A549 (cell line): ENCODE results near the gene RNF225. TPM values are rescaled to one million over a fixed set of nuclear protein-coding genes. Genes with fewer than 3 reads are reported as not detected.

ENCODE experiments used
- ATAC-seq, 2 experiments: fragments of 200-7000 bp in 1 of 2; fragments of >200 bp in 1 of 2; cut with Nextera tagmentation in 1 of 2; cut with Tn5 transposase in 1 of 2; 3 replicates each; pipeline versions ENCODE4 v1.8.0 to v1.9.1; 2018 to 2020; ENCODE audit warnings: mild to moderate bottlenecking in 1 of 2, moderate library complexity in 1 of 2
- CTCF ChIA-PET: fragments of 300-600 bp; sonication (Branson Sonifier 250); formaldehyde crosslinking; extraction: SDS; loops from one replicate; lab custom pipeline; 2021; ENCODE audit warnings: antibody characterized with exemption, inconsistent platforms; lab: Yijun Ruan, JAX
- POLR2A ChIA-PET: fragments of 350-600 bp; formaldehyde crosslinking; extraction: SDS; loops from one replicate; lab custom pipeline; 2021; ENCODE audit warnings: antibody characterized with exemption, inconsistent platforms; lab: Yijun Ruan, JAX
- DNase-seq, 2 experiments: peaks; one replicate each; pipeline versions ENCODE4 v3.0.0 to v3.0.0-alpha.2; 2011 to 2016; ENCODE audit warnings: low read depth in 1 of 2, low spot score in 1 of 2
- FAIRE-seq: peaks from 2 replicates; lab custom pipeline; 2011; peaks lifted over from hg19 to GRCh38; lab: Jason Lieb, UNC
- H3K27ac ChIP-seq, 2 experiments: fragments of >200 bp; sonication (Bioruptor Twin); formaldehyde crosslinking; 3 replicates each; pipeline ENCODE4 v1.5.1; 2016 to 2017
- H3K4me1 ChIP-seq: fragments of >200 bp; sonication (Bioruptor Twin); formaldehyde crosslinking; 3 replicates; pipeline ENCODE4 v1.6.1; 2016
- H3K4me2 ChIP-seq: fragments of >200 bp; sonication (Bioruptor Twin); formaldehyde crosslinking; 3 replicates; pipeline ENCODE4 v1.6.1; 2016
- H3K4me3 ChIP-seq: fragments of >200 bp; sonication (Bioruptor Twin); formaldehyde crosslinking; 3 replicates; pipeline ENCODE4 v1.5.1; 2016
- H3K9me3 ChIP-seq: fragments of >200 bp; sonication (Bioruptor Twin); formaldehyde crosslinking; 3 replicates; pipeline ENCODE4 v1.6.1; 2016
- BCL3 ChIP-seq: fragments of >200 bp; sonication (Bioruptor Twin); formaldehyde crosslinking; IDR thresholded peaks from 3 replicates; pipeline ENCODE4 v1.6.1; 2016
- CBX8 ChIP-seq: fragments of 200-600 bp; sonication (generic); IDR thresholded peaks from 2 replicates; pipeline ENCODE4 v1.6.1; 2016
- CEBPB ChIP-seq, 2 experiments: fragments of >200 bp in 1 of 2; sonication (Bioruptor Twin) in 1 of 2; formaldehyde crosslinking in 1 of 2; IDR thresholded peaks; 2 replicates each; pipeline ENCODE4 v1.6.1; 2012 to 2016
- CTCF ChIP-seq: fragments of >200 bp; sonication (Bioruptor Twin); formaldehyde crosslinking; IDR thresholded peaks from 3 replicates; pipeline ENCODE4 v1.5.1; 2016
- E2F6 ChIP-seq: IDR thresholded peaks from 2 replicates; pipeline ENCODE4 v1.6.1; 2012; ENCODE audit warnings: low read depth, borderline replicate concordance
- EHF ChIP-seq: fragments of 250-450 bp; sonication (Bioruptor Pico); IDR thresholded peaks from 2 replicates; pipeline ENCODE4 v1.5.0; 2020; ENCODE audit warnings: mild to moderate bottlenecking
- ELK1 ChIP-seq: fragments of 150-350 bp; IDR thresholded peaks from 2 replicates; pipeline ENCODE4 v1.6.1; 2014; ENCODE audit warnings: low read depth, mild to moderate bottlenecking, low read length
- ESRRA ChIP-seq: fragments of 150-350 bp; IDR thresholded peaks from 2 replicates; pipeline ENCODE4 v1.6.1; 2014; ENCODE audit warnings: mild to moderate bottlenecking, low read length, borderline replicate concordance
- HMGXB4 ChIP-seq: fragments of 250-450 bp; sonication (Bioruptor Pico); IDR thresholded peaks from 2 replicates; pipeline ENCODE4 v1.5.0; 2021; ENCODE audit warnings: mild to moderate bottlenecking, moderate library complexity, borderline replicate concordance
- HOXA7 ChIP-seq: fragments of 250-450 bp; sonication (Bioruptor Pico); IDR thresholded peaks from 2 replicates; pipeline ENCODE4 v1.5.0; 2020; ENCODE audit warnings: mild to moderate bottlenecking, moderate library complexity
- KDM1A ChIP-seq: fragments of 200-600 bp; sonication (generic); IDR thresholded peaks from 2 replicates; pipeline ENCODE4 v1.6.1; 2016; ENCODE audit warnings: low read depth, mild to moderate bottlenecking
- MYC ChIP-seq: IDR thresholded peaks from 2 replicates; pipeline ENCODE4 v1.6.1; 2012; ENCODE audit warnings: mild to moderate bottlenecking, inconsistent platforms, low read length, improper control_type of control experiment, borderline replicate concordance
- NFE2L2 ChIP-seq: fragments of 150-350 bp; conservative IDR thresholded peaks from 2 replicates; pipeline ENCODE4 v1.6.1; 2014; ENCODE audit warnings: low read length
- PBX3 ChIP-seq: IDR thresholded peaks from 2 replicates; pipeline ENCODE4 v1.6.1; 2012
- PHF8 ChIP-seq: fragments of 200-600 bp; sonication (generic); IDR thresholded peaks from 2 replicates; pipeline ENCODE4 v1.6.1; 2016; ENCODE audit warnings: low read depth, mild to moderate bottlenecking, antibody characterized with exemption, moderate library complexity, borderline replicate concordance
- POLR2A ChIP-seq: IDR thresholded peaks from 2 replicates; pipeline ENCODE4 v1.6.1; 2012; ENCODE audit warnings: mild to moderate bottlenecking, low read length
- RAD21 ChIP-seq, 2 experiments: fragments of >200 bp in 1 of 2; sonication (Bioruptor Twin) in 1 of 2; formaldehyde crosslinking in 1 of 2; IDR thresholded peaks in 1 of 2; conservative IDR thresholded peaks in 1 of 2; 2 replicates in 1 of 2; 3 replicates in 1 of 2; pipeline ENCODE4 v1.6.1; 2012 to 2018; ENCODE audit warnings: inconsistent platforms in 1 of 2
- RCOR1 ChIP-seq: fragments of 150-350 bp; IDR thresholded peaks from 2 replicates; pipeline ENCODE4 v1.6.1; 2014; ENCODE audit warnings: antibody characterized with exemption, low read length, low read depth
- REST ChIP-seq: fragments of 200-600 bp; sonication (generic); IDR thresholded peaks from 2 replicates; pipeline ENCODE4 v1.6.1; 2016; ENCODE audit warnings: antibody characterized with exemption, mild to moderate bottlenecking, moderate library complexity
- RFX5 ChIP-seq: fragments of 450-650 bp; IDR thresholded peaks from 2 replicates; pipeline ENCODE4 v1.7.1; 2014; ENCODE audit warnings: antibody characterized with exemption, mild to moderate bottlenecking, moderate library complexity
- SREBF2 ChIP-seq: fragments of 450-650 bp; IDR thresholded peaks from 2 replicates; pipeline ENCODE4 v1.6.1; 2014; ENCODE audit warnings: mild to moderate bottlenecking, moderate library complexity
- USF2 ChIP-seq: fragments of 450-650 bp; IDR thresholded peaks from 2 replicates; pipeline ENCODE4 v1.6.1; 2014; ENCODE audit warnings: antibody characterized with exemption
- ZNF302 ChIP-seq: fragments of 250-450 bp; sonication (Bioruptor Pico); IDR thresholded peaks from 2 replicates; pipeline ENCODE4 v1.9.0; 2021; ENCODE audit warnings: inconsistent platforms, mild to moderate bottlenecking, moderate library complexity
- WGBS: methylation state at CpG from one replicate; pipeline ENCODE4 v1.1.6; 2017; ENCODE audit errors: missing lambda C conversion rate; 5-methylcytosine and 5-hydroxymethylcytosine counted together
- polyA plus RNA-seq, 4 experiments: library from polyadenylated mRNA; depleted of rRNA in 3 of 4; stranded (reverse); fragments of >200 nt; fragmentation: RNase III in 1 of 4; extraction: RNeasy Plus Mini Kit Qiagen cat#74134 plus additional on column Dnase treatment in 1 of 4; gene quantifications; 2 replicates in 3 of 4; 3 replicates in 1 of 4; pipeline ENCODE4 v1.2.3, GENCODE V29; 2011 to 2017

Gene RNF225
- polyA plus RNA-seq, 2 of the 4 experiments (the other 2 are of a cell fraction), result not detected

GRCh38 chr19:58409010-58409790 lies 13.7 kb downstream of the RNF225 start:
- ChIA-PET CTCF (interaction anchor here (0.7 to 2.5 kb wide), 8 partner anchors 8 to 41 kb away, joined by 3 to 6 read pairs (median 3); no protein-coding TSS in a partner anchor), POLR2A (interaction anchor here (0.6 to 1.4 kb wide), 11 partner anchors 9 to 1814 kb away, joined by 3 to 17 read pairs (median 6); partner anchors contain the start of genes RPS5, TRIM28, ZBTB45 and ZNF274)
- Histone ChIP-seq H3K27ac (peak overlapping the region; percentile 93 to 94), H3K4me3 (peak overlapping the region; percentile 96), H3K9me3 (no peaks in the 10 kb centered on the region; the same call in 2 of the 3 replicates), H3K4me2 (peak overlapping the region; percentile 84), H3K4me1 (peaks cover 14% of the 10 kb centered on the region)
- DNase-seq, result peak in 1 of 2 experiments; percentile 66
- FAIRE-seq, result no peak
- ATAC-seq, result peak; percentile 73 to 78
- 5% methylated on average over 28 of the region's 34 CpGs for WGBS
- TF ChIP-seq REST, result no peak
- TF ChIP-seq ZNF302 (CRISPR knock-in tag), result no peak
- TF ChIP-seq ELK1, result no peak
- TF ChIP-seq NFE2L2, result no peak
- no peak for TF ChIP-seq RFX5
- TF ChIP-seq MYC, result no peak
- TF ChIP-seq EHF, result no peak
- TF ChIP-seq USF2, result no peak
- TF ChIP-seq POLR2A, result no peak
- no peak for TF ChIP-seq ESRRA
- no peak for TF ChIP-seq HMGXB4 (CRISPR knock-in tag)
- no peak for TF ChIP-seq CBX8
- no peak for TF ChIP-seq KDM1A
- no peak for TF ChIP-seq RAD21 (conservative IDR thresholded peaks at IDR 0.05 in 1 of 2, IDR thresholded peaks at IDR 0.05 in 1 of 2)
- no peak for TF ChIP-seq CTCF
- no peak for TF ChIP-seq HOXA7 (CRISPR knock-in tag)
- TF ChIP-seq RCOR1, result no peak
- no peak for TF ChIP-seq SREBF2
- no peak for TF ChIP-seq E2F6
- 0 out of 3 replicates have a peak, but pooled peaks have one; percentile 1 for TF ChIP-seq BCL3
- no peak for TF ChIP-seq CEBPB (IDR thresholded peaks at IDR 0.05)
- 0 out of 2 replicates have a peak, but pooled peaks have one; percentile 32 for TF ChIP-seq PBX3
- TF ChIP-seq PHF8, result peak; percentile 57; the same call in 1 of the 2 replicates
